ENCODE measurements around the gene HHAT. TPM values are rescaled to one million over a fixed set of nuclear protein-coding genes. Genes with fewer than 3 reads are reported as not detected.

Gene HHAT
- total RNA-seq, 1 donor from 2014 or later: 2.3 TPM

DNA sequence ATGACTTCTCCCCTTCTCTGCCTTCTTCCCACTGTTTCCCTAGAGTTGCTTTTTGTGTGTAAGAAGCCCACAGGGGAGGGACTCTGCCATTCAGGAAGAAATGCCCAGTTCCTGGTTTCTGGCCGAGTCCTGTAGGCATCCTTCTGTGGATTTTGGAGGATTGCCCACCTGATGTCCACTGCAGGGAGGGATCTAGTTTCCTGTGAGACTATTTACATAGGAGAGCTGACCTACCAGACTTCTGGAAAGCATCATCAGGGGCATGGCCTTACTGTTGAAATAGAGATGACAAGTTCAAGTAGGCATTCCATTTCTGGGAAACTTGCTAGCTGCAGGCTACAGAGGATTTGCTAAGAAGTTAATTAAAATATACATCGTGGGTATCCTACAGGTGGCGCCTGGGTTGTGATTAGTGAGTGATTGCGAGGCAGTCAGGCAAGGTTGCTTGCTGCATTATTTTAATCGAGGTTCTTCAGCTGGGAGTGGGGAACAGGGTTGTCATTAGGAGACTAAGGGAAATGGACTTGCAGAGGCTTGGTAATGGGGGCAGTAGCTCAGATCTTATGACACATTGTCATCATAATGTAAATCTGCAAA is 148.7 kb downstream of the HHAT start:
- H3K36me3 Mint-ChIP-seq (ENCODE audit: unreplicated experiment): no peaks in the 10 kb centered on the region
- H3K9me3 Mint-ChIP-seq (ENCODE audit: unreplicated experiment): no peaks in the 10 kb centered on the region
- no peak for DNase-seq
- H3K27ac Mint-ChIP-seq (ENCODE audit: unreplicated experiment): no peak overlapping the region
- peaks cover 2% of the 10 kb centered on the region for H3K27me3 Mint-ChIP-seq (ENCODE audit: unreplicated experiment)
- TF ChIP-seq, protein P1, sequence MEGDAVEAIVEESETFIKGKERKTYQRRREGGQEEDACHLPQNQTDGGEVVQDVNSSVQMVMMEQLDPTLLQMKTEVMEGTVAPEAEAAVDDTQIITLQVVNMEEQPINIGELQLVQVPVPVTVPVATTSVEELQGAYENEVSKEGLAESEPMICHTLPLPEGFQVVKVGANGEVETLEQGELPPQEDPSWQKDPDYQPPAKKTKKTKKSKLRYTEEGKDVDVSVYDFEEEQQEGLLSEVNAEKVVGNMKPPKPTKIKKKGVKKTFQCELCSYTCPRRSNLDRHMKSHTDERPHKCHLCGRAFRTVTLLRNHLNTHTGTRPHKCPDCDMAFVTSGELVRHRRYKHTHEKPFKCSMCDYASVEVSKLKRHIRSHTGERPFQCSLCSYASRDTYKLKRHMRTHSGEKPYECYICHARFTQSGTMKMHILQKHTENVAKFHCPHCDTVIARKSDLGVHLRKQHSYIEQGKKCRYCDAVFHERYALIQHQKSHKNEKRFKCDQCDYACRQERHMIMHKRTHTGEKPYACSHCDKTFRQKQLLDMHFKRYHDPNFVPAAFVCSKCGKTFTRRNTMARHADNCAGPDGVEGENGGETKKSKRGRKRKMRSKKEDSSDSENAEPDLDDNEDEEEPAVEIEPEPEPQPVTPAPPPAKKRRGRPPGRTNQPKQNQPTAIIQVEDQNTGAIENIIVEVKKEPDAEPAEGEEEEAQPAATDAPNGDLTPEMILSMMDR (IDR thresholded peaks at IDR 0.05; ENCODE audit: partially characterized antibody, unreplicated experiment): no peak
- H3K4me3 Mint-ChIP-seq (ENCODE audit: unreplicated experiment): no peak overlapping the region
- no peaks in the 10 kb centered on the region for H3K4me1 Mint-ChIP-seq (ENCODE audit: low read depth, unreplicated experiment)

DNA sequence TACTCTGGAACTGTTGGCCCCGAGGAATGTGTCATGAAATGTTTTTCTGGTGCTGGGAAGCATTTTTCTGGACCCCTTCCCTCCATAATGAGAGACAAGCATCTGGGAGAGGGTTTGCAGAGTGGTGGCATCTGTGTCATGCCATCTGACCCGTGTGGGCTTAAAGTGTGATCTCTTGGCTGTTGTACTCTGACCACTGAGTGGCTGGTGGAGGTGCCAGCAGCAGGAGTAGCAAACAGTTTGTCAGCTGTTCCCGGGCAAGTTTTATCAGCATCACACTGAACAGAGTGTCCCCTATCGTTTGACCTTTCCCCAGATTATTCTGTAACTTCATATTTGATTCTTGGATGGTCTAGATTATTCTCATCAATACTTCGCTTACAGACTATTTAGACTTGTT is 150.1 kb downstream of the HHAT start:
- Mint-ChIP-seq H3K27me3 (ENCODE audit: unreplicated experiment) (peaks cover 2% of the 10 kb centered on the region), H3K4me3 (ENCODE audit: unreplicated experiment) (no peak overlapping the region)
- DNase-seq: no peak

DNA sequence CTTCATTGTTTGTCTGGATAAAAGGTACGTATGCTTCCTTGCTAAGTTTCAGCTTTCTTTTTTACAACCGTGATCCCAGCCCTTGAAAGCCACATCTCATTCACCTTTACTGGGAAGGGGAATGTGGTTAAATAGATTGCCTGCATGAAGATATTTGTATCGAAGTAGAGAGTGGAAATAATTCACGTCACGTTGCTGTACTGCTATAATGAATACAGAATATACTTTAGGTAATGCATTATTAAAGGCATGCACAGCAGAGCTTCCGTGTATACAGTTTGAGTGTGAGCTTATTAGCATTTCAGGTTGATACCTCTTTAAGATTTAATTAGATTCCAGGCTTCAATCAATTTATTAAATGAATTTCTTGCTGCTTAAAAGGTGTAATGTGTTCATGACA is 153.8 kb downstream of the HHAT start:
- no peak overlapping the region for H3K4me3 Mint-ChIP-seq (ENCODE audit: unreplicated experiment)
- no peak for DNase-seq
- H3K9me3 Mint-ChIP-seq (ENCODE audit: unreplicated experiment): no peaks in the 10 kb centered on the region
- no peaks in the 10 kb centered on the region for H3K4me1 Mint-ChIP-seq (ENCODE audit: low read depth, unreplicated experiment)
- TF ChIP-seq, protein P1 (IDR thresholded peaks at IDR 0.05; ENCODE audit: partially characterized antibody, unreplicated experiment): no peak
- H3K27me3 Mint-ChIP-seq (ENCODE audit: unreplicated experiment): peaks cover 2% of the 10 kb centered on the region
- H3K36me3 Mint-ChIP-seq (ENCODE audit: unreplicated experiment): no peaks in the 10 kb centered on the region
- H3K27ac Mint-ChIP-seq (ENCODE audit: unreplicated experiment): no peak overlapping the region

More for the DNA sequence above, 150.1 kb downstream of the HHAT start:
- TF ChIP-seq, protein P1 (IDR thresholded peaks at IDR 0.05; ENCODE audit: partially characterized antibody, unreplicated experiment): no peak
- Mint-ChIP-seq H3K36me3 (ENCODE audit: unreplicated experiment) (no peaks in the 10 kb centered on the region), H3K27ac (ENCODE audit: unreplicated experiment) (no peak overlapping the region), H3K4me1 (ENCODE audit: low read depth, unreplicated experiment) (no peaks in the 10 kb centered on the region), H3K9me3 (ENCODE audit: unreplicated experiment) (no peaks in the 10 kb centered on the region)

DNA sequence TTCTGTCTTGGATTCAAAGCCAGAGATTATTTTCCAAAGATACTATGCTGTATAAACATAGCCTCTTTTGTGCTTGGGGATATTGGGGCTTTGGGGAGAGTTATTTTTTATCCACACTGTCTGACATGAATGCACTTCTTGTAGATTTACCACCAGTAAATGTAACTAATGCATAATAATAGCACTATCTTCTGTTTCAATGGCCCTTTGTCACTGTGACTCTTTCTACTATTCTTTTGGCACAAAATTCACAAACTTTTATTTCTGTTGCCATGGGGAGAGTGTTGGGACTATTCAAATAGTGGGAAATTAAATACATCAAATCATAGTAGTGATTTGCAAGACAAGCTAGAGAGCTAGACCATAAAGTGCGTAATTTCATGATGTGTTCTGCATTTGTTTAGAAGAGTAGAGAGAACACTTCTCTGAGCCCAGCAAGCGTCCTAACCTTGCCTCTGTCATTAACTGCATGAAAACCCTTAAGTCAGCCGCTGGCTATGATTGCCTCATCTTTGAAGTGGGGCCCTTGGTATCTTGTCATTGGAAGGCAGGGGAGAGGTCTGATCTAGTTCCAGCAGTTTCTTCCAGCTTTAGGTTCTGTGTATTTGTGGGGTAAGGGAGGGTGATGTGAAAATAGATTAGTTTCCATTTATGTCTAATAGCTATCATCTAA is 154.4 kb downstream of the HHAT start:
- TF ChIP-seq, protein P1 (IDR thresholded peaks at IDR 0.05; ENCODE audit: partially characterized antibody, unreplicated experiment): no peak
- no peaks in the 10 kb centered on the region for H3K9me3 Mint-ChIP-seq (ENCODE audit: unreplicated experiment)
- no peak overlapping the region for H3K4me3 Mint-ChIP-seq (ENCODE audit: unreplicated experiment)
- no peak overlapping the region for H3K27ac Mint-ChIP-seq (ENCODE audit: unreplicated experiment)
- no peaks in the 10 kb centered on the region for H3K36me3 Mint-ChIP-seq (ENCODE audit: unreplicated experiment)
- peaks cover 3% of the 10 kb centered on the region for H3K27me3 Mint-ChIP-seq (ENCODE audit: unreplicated experiment)
- H3K4me1 Mint-ChIP-seq (ENCODE audit: low read depth, unreplicated experiment): no peaks in the 10 kb centered on the region
- no peak for DNase-seq

DNA sequence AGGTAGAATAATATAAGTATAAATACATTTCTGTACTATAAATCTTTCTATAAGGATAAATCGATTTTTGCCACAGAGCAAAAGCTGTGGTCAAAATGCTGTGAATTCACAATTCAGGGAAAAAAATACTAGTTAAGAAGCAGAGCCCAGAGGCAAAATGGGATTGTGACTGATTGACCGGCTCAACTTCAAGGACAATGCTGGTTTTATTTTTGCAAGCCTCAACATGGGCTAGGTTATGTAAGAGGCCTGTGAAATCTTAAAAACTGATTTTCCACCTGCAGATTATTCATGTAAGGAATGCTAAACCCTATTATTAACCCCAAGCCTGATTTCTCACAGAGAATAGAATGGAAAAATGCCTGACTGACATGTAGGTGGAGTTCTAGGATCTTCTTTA is 155.1 kb downstream of the HHAT start:
- no peaks in the 10 kb centered on the region for H3K4me1 Mint-ChIP-seq (ENCODE audit: low read depth, unreplicated experiment)
- no peak for DNase-seq
- H3K27ac Mint-ChIP-seq (ENCODE audit: unreplicated experiment): no peak overlapping the region

More for the DNA sequence above, 155.1 kb downstream of the HHAT start:
- no peak overlapping the region for H3K4me3 Mint-ChIP-seq (ENCODE audit: unreplicated experiment)
- no peaks in the 10 kb centered on the region for H3K9me3 Mint-ChIP-seq (ENCODE audit: unreplicated experiment)
- peaks cover 4% of the 10 kb centered on the region for H3K27me3 Mint-ChIP-seq (ENCODE audit: unreplicated experiment)
- TF ChIP-seq, protein P1 (IDR thresholded peaks at IDR 0.05; ENCODE audit: partially characterized antibody, unreplicated experiment): no peak
- H3K36me3 Mint-ChIP-seq (ENCODE audit: unreplicated experiment): no peaks in the 10 kb centered on the region
